Bronchial epithelial cell (primary cell): ENCODE measurements around the gene PRKG1. TPM values are rescaled to one million over a fixed set of nuclear protein-coding genes. Genes with fewer than 3 reads are reported as not detected.

ENCODE experiments used
- DNase-seq: peaks from one replicate; pipeline ENCODE4 v3.0.0-alpha.2; 2010; ENCODE audit warnings: low read depth
- FAIRE-seq: peaks from 2 replicates; lab custom pipeline; 2011; peaks lifted over from hg19 to GRCh38; lab: Jason Lieb, UNC
- H3K27me3 ChIP-seq: 2 replicates; pipeline ENCODE4 v1.5.1; 2011; ENCODE audit warnings: low read length; ENCODE audit not compliant: control insufficient read depth, insufficient read depth
- H3K36me3 ChIP-seq: 2 replicates; pipeline ENCODE4 v1.5.1; 2011; ENCODE audit warnings: low read length; ENCODE audit not compliant: control insufficient read depth, insufficient read depth
- H3K4me3 ChIP-seq: 2 replicates; pipeline ENCODE4 v1.5.1; 2011; ENCODE audit warnings: mild to moderate bottlenecking, low read depth, low read length, control low read depth
- CTCF ChIP-seq: IDR thresholded peaks from 2 replicates; pipeline ENCODE4 v1.5.1; 2011; ENCODE audit warnings: mild to moderate bottlenecking, moderate library complexity, low read length, control low read depth, inconsistent platforms; ENCODE audit not compliant: insufficient read depth, severe bottlenecking
- total RNA-seq: library from RNA; depleted of rRNA; stranded (reverse); fragments of >200 nt; gene quantifications from 2 replicates; pipeline ENCODE4 v1.2.1, GENCODE V29; 2014

Gene PRKG1
- total RNA-seq, 1 donor from 2014 or later = 0.26 TPM

- FAIRE-seq (no peak), DNase-seq (no peak)
- no peak overlapping the region for H3K4me3 ChIP-seq
- no peaks in the 10 kb centered on the region for H3K36me3 ChIP-seq
- no peaks in the 10 kb centered on the region for H3K27me3 ChIP-seq
- TF ChIP-seq CTCF = no peak
Measured at GRCh38 chr10:51802030-51802429, 727.7 kb downstream of the PRKG1 start.

- Histone ChIP-seq H3K4me3 (no peak overlapping the region), H3K36me3 (no peaks in the 10 kb centered on the region), H3K27me3 (no peaks in the 10 kb centered on the region)
- TF ChIP-seq CTCF = no peak
- FAIRE-seq = no peak
- peak; percentile 84 for DNase-seq
Measured at GRCh38 chr10:51804866-51805265, 730.6 kb downstream of the PRKG1 start.

- TF ChIP-seq CTCF = no peak
- DNase-seq = no peak
- Histone ChIP-seq H3K4me3 (no peak overlapping the region), H3K27me3 (no peaks in the 10 kb centered on the region), H3K36me3 (no peaks in the 10 kb centered on the region)
- no peak for FAIRE-seq
Measured at GRCh38 chr10:51806079-51806835, 732.0 kb downstream of the PRKG1 start.

- TF ChIP-seq CTCF = no peak
- Histone ChIP-seq H3K27me3 (no peaks in the 10 kb centered on the region), H3K4me3 (no peak overlapping the region), H3K36me3 (no peaks in the 10 kb centered on the region)
- no peak for FAIRE-seq
- DNase-seq = no peak
Measured at GRCh38 chr10:51808187-51808586, 733.9 kb downstream of the PRKG1 start.

GRCh38 chr10:51815723-51816122 lies 741.4 kb downstream of the PRKG1 start:
- FAIRE-seq (no peak), DNase-seq (no peak)
- no peaks in the 10 kb centered on the region for H3K36me3 ChIP-seq
- H3K27me3 ChIP-seq = no peaks in the 10 kb centered on the region
- no peak for TF ChIP-seq CTCF
- no peak overlapping the region for H3K4me3 ChIP-seq

GRCh38 chr10:51821045-51821444 lies 746.8 kb downstream of the PRKG1 start:
- FAIRE-seq = no peak
- TF ChIP-seq CTCF = no peak
- DNase-seq = no peak
- H3K4me3 ChIP-seq = no peak overlapping the region
- no peaks in the 10 kb centered on the region for H3K36me3 ChIP-seq
- H3K27me3 ChIP-seq = no peaks in the 10 kb centered on the region
